ENCODE measurements around the gene PLXNA4.

PLXNA4 gene

GRCh38 chr7:132417103-132417906 is 159.0 kb downstream of the PLXNA4 start (continued):
- peak; percentile 33; the same call in 1 of the 2 replicates for TF ChIP-seq PATZ1 (tag by site-specific recombination; IDR thresholded peaks at IDR 0.05)
- TF ChIP-seq ZNF558 (tag by site-specific recombination; IDR thresholded peaks at IDR 0.05): no peak
- TF ChIP-seq PRDM10 (tag by site-specific recombination; IDR thresholded peaks at IDR 0.05): peak; percentile 94
- TF ChIP-seq ZNF747 (tag by site-specific recombination; IDR thresholded peaks at IDR 0.05): no peak

- TF ChIP-seq HIC1 (tag by site-specific recombination; IDR thresholded peaks at IDR 0.05) (no peak), ZNF629 (tag by site-specific recombination; IDR thresholded peaks at IDR 0.05) (no peak), ZNF114 (tag by site-specific recombination; IDR thresholded peaks at IDR 0.05) (no peak)
- Histone ChIP-seq H3K4me3 (ENCODE audit: low read depth, low read length) (no peak overlapping the region), H3K9me3 (ENCODE audit: control insufficient read depth, insufficient read depth, low read depth, low read length) (no peaks in the 10 kb centered on the region), H3K27ac (ENCODE audit: extremely low read depth, low read depth, low read length) (no peak overlapping the region), H3K4me1 (ENCODE audit: control insufficient read depth, insufficient read depth, low read length) (peaks cover 3% of the 10 kb centered on the region; the same call in 1 of the 2 replicates), H3K36me3 (ENCODE audit: control insufficient read depth in 2 of 2, insufficient read depth in 1 of 2, low read length in 2 of 2) (no peaks in the 10 kb centered on the region)
- CTCF ChIA-PET: no interaction called here
- POLR2A ChIA-PET: no interaction called here
Observed at GRCh38 chr7:132416395-132416794, 159.9 kb downstream of the PLXNA4 start.

- Histone ChIP-seq H3K9me3 (ENCODE audit: control insufficient read depth, insufficient read depth, low read depth, low read length) (no peaks in the 10 kb centered on the region), H3K4me1 (ENCODE audit: control insufficient read depth, insufficient read depth, low read length) (peaks cover 6% of the 10 kb centered on the region; the same call in 1 of the 2 replicates), H3K36me3 (ENCODE audit: control insufficient read depth in 2 of 2, insufficient read depth in 1 of 2, low read length in 2 of 2) (no peaks in the 10 kb centered on the region), H3K27ac (ENCODE audit: extremely low read depth, low read depth, low read length) (no peak overlapping the region), H3K4me3 (ENCODE audit: low read depth, low read length) (no peak overlapping the region)
- CTCF ChIA-PET: interaction anchor here (1.0 kb wide), 1 partner anchor 24 kb away, joined by 4 read pairs; no protein-coding TSS in a partner anchor
- POLR2A ChIA-PET: no interaction called here
- no peak for TF ChIP-seq ZBTB21 (tag by site-specific recombination; IDR thresholded peaks at IDR 0.05)
- no peak for TF ChIP-seq ZNF610 (tag by site-specific recombination; IDR thresholded peaks at IDR 0.05; ENCODE audit: borderline replicate concordance)
- no peak for TF ChIP-seq SCRT2 (tag by site-specific recombination; IDR thresholded peaks at IDR 0.05)
Observed at GRCh38 chr7:132415259-132415658, 161.0 kb downstream of the PLXNA4 start.

- no peaks in the 10 kb centered on the region for H3K9me3 ChIP-seq (ENCODE audit: control insufficient read depth, insufficient read depth, low read depth, low read length)
- ChIA-PET CTCF (interaction anchor here (1.0 kb wide), 1 partner anchor 24 kb away, joined by 4 read pairs; no protein-coding TSS in a partner anchor), POLR2A (no interaction called here)
- no peaks in the 10 kb centered on the region for H3K36me3 ChIP-seq (ENCODE audit: control insufficient read depth in 2 of 2, insufficient read depth in 1 of 2, low read length in 2 of 2)
- TF ChIP-seq ZNF658 (tag by site-specific recombination; IDR thresholded peaks at IDR 0.05) (no peak), SCRT1 (tag by site-specific recombination; IDR thresholded peaks at IDR 0.05; ENCODE audit: borderline replicate concordance) (no peak), ZBTB6 (tag by site-specific recombination; IDR thresholded peaks at IDR 0.05) (no peak), ZNF596 (tag by site-specific recombination; IDR thresholded peaks at IDR 0.05) (no peak), ZBTB17 (tag by site-specific recombination; IDR thresholded peaks at IDR 0.05) (no peak), REPIN1 (tag by site-specific recombination; IDR thresholded peaks at IDR 0.05; ENCODE audit: low read depth) (no peak), HIC1 (tag by site-specific recombination; IDR thresholded peaks at IDR 0.05) (no peak)
- H3K4me3 ChIP-seq (ENCODE audit: low read depth, low read length): no peak overlapping the region
- no peak overlapping the region for H3K27ac ChIP-seq (ENCODE audit: extremely low read depth, low read depth, low read length)
- peaks cover 9% of the 10 kb centered on the region; the same call in 1 of the 2 replicates for H3K4me1 ChIP-seq (ENCODE audit: control insufficient read depth, insufficient read depth, low read length)
Observed at GRCh38 chr7:132414857-132415256, 161.4 kb downstream of the PLXNA4 start.

All from HEK293 (cell line).